Adrenal gland (tissue), 5 donors: Measurements from ENCODE around the gene ITM2C.

ENCODE experiments used
- CTCF ChIP-seq, 6 experiments: fragments of 450-650 bp in 4 of 6; fragments of 200-600 bp in 2 of 6; sonication (generic) in 1 of 6; IDR thresholded peaks; 1 replicate in 5 of 6; 2 replicates in 1 of 6; pipeline versions ENCODE4 v1.5.1 to v1.8.0; 2016 to 2021; ENCODE audit warnings: antibody characterized with exemption in 6 of 6, mild to moderate bottlenecking in 2 of 6, moderate library complexity in 1 of 6
- POLR2A ChIP-seq, 2 donors: fragments of 450-650 bp; IDR thresholded peaks; one replicate each; pipeline ENCODE4 v1.6.1; 2017; ENCODE audit warnings: antibody characterized with exemption in 2 of 2, mild to moderate bottlenecking in 2 of 2, moderate library complexity in 1 of 2
- donor health status: DM: no; HTN: no; CAD: no.

GRCh38 chr2:230879271-230879882, 14.6 kb downstream of the ITM2C start:
- TF ChIP-seq POLR2A (IDR thresholded peaks at IDR 0.05): no peak
- no peak for TF ChIP-seq CTCF (IDR thresholded peaks at IDR 0.05)
